Karpas-422 (cell line): ENCODE measurements around the gene GDAP1L1. TPM values are rescaled to one million over a fixed set of nuclear protein-coding genes. Genes with fewer than 3 reads are reported as not detected.
A peak's percentile ranks its signal among the peaks of the same experiment; 100 is the strongest.
"Not testable (repeated sequence)": the region's sequence is repeated elsewhere in the genome, so short reads cannot be mapped to it uniquely, and the experiment has no call there.

Source experiments
- DNase-seq: peaks from one replicate; pipeline ENCODE4 v3.0.0-alpha.2; 2015
- H2AFZ ChIP-seq: fragments of 200-600 bp; sonication (generic); 2 replicates; pipeline ENCODE4 v1.6.1; 2014; ENCODE audit warnings: antibody characterized with exemption, low read length, mixed read lengths
- H3K27ac ChIP-seq: fragments of 200-600 bp; sonication (generic); 2 replicates; pipeline ENCODE4 v1.5.1; 2014; ENCODE audit warnings: mild to moderate bottlenecking, low read length, moderate library complexity
- H3K27me3 ChIP-seq: fragments of 200-600 bp; sonication (generic); 2 replicates; pipeline ENCODE4 v1.6.1; 2014; ENCODE audit warnings: low read length, mixed read lengths
- H3K36me3 ChIP-seq: fragments of 200-600 bp; sonication (generic); 2 replicates; pipeline ENCODE4 v1.6.1; 2014; ENCODE audit warnings: low read length, mixed read lengths; ENCODE audit not compliant: insufficient read depth
- H3K4me1 ChIP-seq: fragments of 200-600 bp; sonication (generic); 2 replicates; pipeline ENCODE4 v1.6.1; 2014; ENCODE audit warnings: mild to moderate bottlenecking, low read length, mixed read lengths
- H3K4me2 ChIP-seq: fragments of 200-600 bp; sonication (generic); 2 replicates; pipeline ENCODE4 v1.6.1; 2014; ENCODE audit warnings: low read length, low read depth, mild to moderate bottlenecking; ENCODE audit not compliant: poor library complexity, severe bottlenecking
- H3K4me3 ChIP-seq: fragments of 200-600 bp; sonication (generic); 2 replicates; pipeline ENCODE4 v1.5.1; 2014; ENCODE audit warnings: mild to moderate bottlenecking, antibody characterized with exemption, low read length, mixed read lengths
- H3K79me2 ChIP-seq: fragments of 200-600 bp; sonication (generic); 2 replicates; pipeline ENCODE4 v1.6.1; 2014; ENCODE audit warnings: mild to moderate bottlenecking, low read length, mixed read lengths
- H3K9ac ChIP-seq: fragments of 200-600 bp; sonication (generic); 2 replicates; pipeline ENCODE4 v1.6.0; 2014; ENCODE audit warnings: low read length
- H3K9me2 ChIP-seq: fragments of 200-600 bp; sonication (generic), shearing (Covaris generic); replicated peaks from 2 replicates; pipeline ENCODE4 v1.6.0; 2014; ENCODE audit warnings: mild to moderate bottlenecking, low read length, moderate library complexity; ENCODE audit not compliant: insufficient read depth
- H3K9me3 ChIP-seq: fragments of 300-700, 200-600 bp; sonication (generic); 2 replicates; pipeline ENCODE4 v1.6.1; 2014; ENCODE audit warnings: low read length, mixed read lengths
- H4K20me1 ChIP-seq: fragments of 200-600 bp; sonication (generic); 2 replicates; pipeline ENCODE4 v1.6.1; 2014; ENCODE audit warnings: mild to moderate bottlenecking, antibody characterized with exemption, low read length, low read depth; ENCODE audit not compliant: insufficient read depth
- total RNA-seq: library from RNA; depleted of rRNA; stranded (reverse); fragments of >200 nt; shearing (Covaris generic); gene quantifications from 2 replicates; pipeline ENCODE4 v1.2.3, GENCODE V29; 2014; ENCODE audit warnings: low replicate concordance

Gene GDAP1L1
- total RNA-seq, 1 experiment from 2014 or later = 0.89 TPM

DNA sequence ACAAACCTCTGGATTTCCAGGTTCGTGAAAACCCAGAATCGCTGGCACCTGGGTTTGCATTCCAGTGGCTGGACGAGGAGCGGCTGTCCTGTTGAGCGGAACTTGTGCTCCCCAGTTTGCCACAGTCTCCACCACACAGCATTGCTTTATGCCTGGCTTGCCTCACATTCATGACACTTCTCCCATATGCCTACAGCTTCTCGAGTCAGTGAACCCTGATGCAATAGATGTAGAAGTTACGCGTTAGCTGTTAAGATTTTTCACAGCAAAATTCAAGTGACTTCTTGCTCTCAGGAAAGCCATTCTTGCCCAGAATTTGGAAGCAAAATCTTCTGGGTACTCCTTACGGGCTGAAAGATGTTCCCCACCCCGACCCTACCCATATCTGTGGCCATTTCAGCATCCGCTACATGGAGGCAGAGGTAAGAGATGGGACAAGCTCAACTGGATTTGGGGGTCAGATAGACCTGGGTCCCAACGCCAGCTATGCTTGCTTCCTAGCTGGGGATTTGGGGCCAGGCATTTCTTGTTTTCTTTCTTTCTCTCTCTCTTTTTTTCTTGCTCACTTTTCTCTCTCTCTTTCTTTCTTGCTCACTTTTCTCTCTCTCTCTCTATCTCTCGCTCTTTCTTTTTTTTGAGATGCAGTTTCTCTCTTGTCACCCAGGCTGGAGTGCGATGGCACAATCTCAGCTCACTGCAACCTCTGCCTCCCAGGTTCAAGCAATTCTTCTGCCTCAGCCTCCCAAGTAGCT, 12.4 kb upstream of the GDAP1L1 start:
- H3K9me3 ChIP-seq = no peaks in the 10 kb centered on the region
- no peak overlapping the region for H2AFZ ChIP-seq

DNA sequence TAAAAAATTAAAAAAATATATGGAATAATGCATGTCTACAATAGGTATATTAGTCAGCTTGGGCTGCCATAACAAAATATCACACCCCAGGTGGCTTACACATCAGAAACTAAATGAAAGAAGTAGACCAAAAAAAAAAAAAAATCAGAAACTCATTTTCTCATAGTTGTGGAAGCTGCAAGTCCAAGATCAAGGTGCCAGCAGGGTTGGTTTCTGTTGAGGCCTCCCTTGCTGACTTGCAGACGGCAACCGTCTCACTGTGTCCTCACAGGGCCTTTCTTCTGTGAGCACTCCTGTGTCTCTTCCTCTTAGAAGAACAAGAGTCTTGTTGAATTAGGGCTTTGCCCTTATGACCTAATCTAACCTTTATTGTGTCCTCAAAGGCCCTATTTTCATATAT, 11.4 kb upstream of the GDAP1L1 start:
- Histone ChIP-seq H3K9ac (no peak overlapping the region), H4K20me1 (no peaks in the 10 kb centered on the region), H3K79me2 (no peaks in the 10 kb centered on the region), H2AFZ (no peak overlapping the region), H3K9me2 (no peaks in the 10 kb centered on the region), H3K4me3 (no peak overlapping the region), H3K9me3 (no peaks in the 10 kb centered on the region), H3K4me2 (no peak overlapping the region), H3K27me3 (no peaks in the 10 kb centered on the region), H3K4me1 (no peaks in the 10 kb centered on the region), H3K36me3 (no peaks in the 10 kb centered on the region), H3K27ac (no peak overlapping the region)
- DNase-seq = no peak

More for the DNA sequence above, 12.4 kb upstream of the GDAP1L1 start:
- no peaks in the 10 kb centered on the region for H3K79me2 ChIP-seq
- no peaks in the 10 kb centered on the region for H3K36me3 ChIP-seq
- no peak overlapping the region for H3K4me3 ChIP-seq
- no peaks in the 10 kb centered on the region for H3K9me2 ChIP-seq
- H3K27ac ChIP-seq = no peak overlapping the region
- no peaks in the 10 kb centered on the region for H3K27me3 ChIP-seq
- no peaks in the 10 kb centered on the region for H3K4me1 ChIP-seq
- DNase-seq = no peak
- H4K20me1 ChIP-seq = no peaks in the 10 kb centered on the region
- H3K9ac ChIP-seq = no peak overlapping the region; the same call in 1 of the 2 replicates
- no peak overlapping the region for H3K4me2 ChIP-seq

DNA sequence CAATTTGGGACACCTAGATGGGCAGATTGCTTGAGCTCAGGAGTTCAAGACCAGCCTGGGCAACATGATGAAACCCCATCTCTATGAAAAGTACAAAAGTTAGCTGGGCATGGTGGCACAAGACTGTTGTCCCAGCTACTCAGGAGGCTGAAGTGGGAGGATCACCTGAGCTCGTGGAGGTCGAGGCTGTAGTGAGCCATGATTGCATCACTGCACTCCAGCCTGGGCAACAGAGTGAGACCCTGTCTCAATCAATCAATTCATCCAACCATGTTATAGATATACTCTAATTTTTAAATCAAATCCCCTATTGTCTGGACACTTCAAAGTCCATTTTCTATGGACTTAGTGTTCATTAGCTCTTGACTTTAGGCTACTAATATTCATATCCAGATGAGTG, 10.3 kb upstream of the GDAP1L1 start:
- not testable (repeated sequence) for H3K27ac ChIP-seq, H3K79me2 ChIP-seq, H3K9ac ChIP-seq

DNA sequence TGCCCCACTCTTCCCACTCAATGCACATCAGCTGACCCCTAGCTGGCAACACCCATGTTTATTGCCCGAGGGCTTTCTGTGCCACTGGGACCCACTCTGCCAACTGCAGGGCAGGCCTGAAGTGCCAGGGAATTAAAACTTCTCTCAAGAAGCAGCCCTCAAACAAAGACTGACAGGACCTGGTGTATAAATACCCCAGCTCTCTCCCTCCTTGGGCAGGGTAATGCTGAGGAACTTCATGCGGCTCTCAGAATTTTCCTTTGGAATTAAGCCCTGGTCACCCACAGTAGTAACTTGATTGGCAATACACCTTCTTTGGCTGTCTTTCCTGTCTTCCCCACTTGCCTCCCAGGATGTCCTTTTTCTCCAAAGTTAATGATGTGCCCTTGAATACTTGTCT, 5.3 kb upstream of the GDAP1L1 start:
- H3K4me3 ChIP-seq = no peak overlapping the region
- H4K20me1 ChIP-seq = no peaks in the 10 kb centered on the region
- H3K9me3 ChIP-seq = no peaks in the 10 kb centered on the region
- no peak for DNase-seq
- H3K27ac ChIP-seq = no peak overlapping the region
- H3K4me1 ChIP-seq = no peaks in the 10 kb centered on the region
- H3K36me3 ChIP-seq = no peaks in the 10 kb centered on the region
- no peak overlapping the region for H2AFZ ChIP-seq
- no peaks in the 10 kb centered on the region for H3K27me3 ChIP-seq
- no peaks in the 10 kb centered on the region for H3K9me2 ChIP-seq
- no peaks in the 10 kb centered on the region for H3K79me2 ChIP-seq
- H3K9ac ChIP-seq = no peak overlapping the region
- H3K4me2 ChIP-seq = no peak overlapping the region

More for the DNA sequence above, 10.3 kb upstream of the GDAP1L1 start:
- not testable (repeated sequence) for H3K9me3 ChIP-seq, H2AFZ ChIP-seq, H3K27me3 ChIP-seq, H3K36me3 ChIP-seq, DNase-seq, H3K4me3 ChIP-seq, H3K9me2 ChIP-seq, H3K4me1 ChIP-seq, H3K4me2 ChIP-seq, H4K20me1 ChIP-seq

DNA sequence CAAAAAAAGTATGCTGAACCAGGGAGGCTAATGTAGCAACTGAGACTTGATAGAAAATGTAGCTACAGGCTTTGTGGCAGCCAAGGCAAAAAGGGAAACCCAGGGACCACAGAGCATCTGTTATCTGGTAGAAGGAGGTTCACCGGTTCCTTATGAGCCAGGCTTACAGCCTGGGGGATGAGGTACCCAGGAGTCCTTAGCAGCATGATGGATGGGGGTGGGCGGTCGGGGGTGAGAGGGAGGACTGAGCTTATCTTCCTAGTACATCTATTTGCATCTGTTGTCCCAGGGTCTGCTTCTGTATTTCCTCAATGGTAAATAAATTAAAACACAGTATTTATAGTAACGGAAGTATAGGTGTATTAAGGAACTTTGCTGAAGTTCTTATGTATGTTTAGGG, 1.1 kb upstream of the GDAP1L1 start:
- no peaks in the 10 kb centered on the region for H3K9me3 ChIP-seq
- H3K4me3 ChIP-seq = no peak overlapping the region

DNA sequence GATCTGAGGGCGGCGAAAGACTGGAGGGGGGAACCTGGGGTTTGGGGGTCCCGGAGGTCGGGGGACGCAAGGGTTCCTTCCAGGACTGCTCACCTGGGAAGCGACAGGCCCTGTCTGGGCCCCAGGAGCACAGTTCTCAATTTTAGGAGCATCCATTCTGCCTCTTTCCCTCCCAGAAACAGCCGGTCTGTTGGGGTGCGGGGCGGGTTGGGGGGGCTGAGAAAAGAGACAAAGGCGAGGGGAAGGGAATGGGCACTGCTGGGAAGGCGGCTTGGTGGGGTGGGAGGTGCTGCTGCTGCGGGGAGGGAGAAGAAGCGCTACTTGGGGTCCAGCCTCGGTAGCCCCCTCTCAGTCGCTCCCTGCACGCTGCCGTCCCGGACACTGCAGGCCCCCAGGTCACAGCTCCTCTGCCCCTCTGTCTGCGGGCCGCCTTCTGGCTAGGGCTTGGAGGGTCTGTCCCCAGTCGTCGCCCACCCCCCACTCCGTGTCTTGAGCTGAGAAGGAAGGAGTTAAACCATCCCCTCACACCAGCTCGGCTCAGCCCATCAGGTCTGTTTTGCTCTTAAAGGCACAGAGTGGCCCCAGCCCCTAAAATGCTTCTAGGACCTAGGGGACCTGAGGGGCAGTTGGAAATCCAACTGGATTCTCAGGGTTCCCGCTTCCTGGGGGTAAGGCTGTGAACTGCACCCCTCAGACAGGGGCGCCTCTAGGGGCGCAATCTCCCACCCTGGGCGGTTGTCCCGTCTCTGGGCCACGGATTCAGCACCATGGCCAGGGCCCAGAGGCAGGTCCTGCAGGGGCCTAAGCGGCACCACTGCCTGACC, 690 bp downstream of the GDAP1L1 start:
- Histone ChIP-seq H2AFZ (no peak overlapping the region), H3K79me2 (no peaks in the 10 kb centered on the region), H3K4me1 (no peaks in the 10 kb centered on the region), H3K4me2 (no peak overlapping the region), H3K27ac (no peak overlapping the region), H3K9me3 (no peaks in the 10 kb centered on the region), H3K36me3 (no peaks in the 10 kb centered on the region), H3K9ac (no peak overlapping the region), H3K27me3 (no peaks in the 10 kb centered on the region), H3K4me3 (no peak overlapping the region), H3K9me2 (no peaks in the 10 kb centered on the region), H4K20me1 (0 out of 2 replicates have a peak, but pooled peaks cover 3% of the 10 kb centered on the region)
- peak; percentile 78 for DNase-seq

More for the DNA sequence above, 1.1 kb upstream of the GDAP1L1 start:
- Histone ChIP-seq H3K4me2 (no peak overlapping the region), H3K4me1 (no peaks in the 10 kb centered on the region), H3K36me3 (no peaks in the 10 kb centered on the region), H3K27me3 (no peaks in the 10 kb centered on the region), H3K27ac (no peak overlapping the region), H4K20me1 (0 out of 2 replicates have a peak, but pooled peaks cover 3% of the 10 kb centered on the region), H3K9ac (no peak overlapping the region), H3K79me2 (no peaks in the 10 kb centered on the region), H3K9me2 (no peaks in the 10 kb centered on the region), H2AFZ (no peak overlapping the region)
- no peak for DNase-seq

DNA sequence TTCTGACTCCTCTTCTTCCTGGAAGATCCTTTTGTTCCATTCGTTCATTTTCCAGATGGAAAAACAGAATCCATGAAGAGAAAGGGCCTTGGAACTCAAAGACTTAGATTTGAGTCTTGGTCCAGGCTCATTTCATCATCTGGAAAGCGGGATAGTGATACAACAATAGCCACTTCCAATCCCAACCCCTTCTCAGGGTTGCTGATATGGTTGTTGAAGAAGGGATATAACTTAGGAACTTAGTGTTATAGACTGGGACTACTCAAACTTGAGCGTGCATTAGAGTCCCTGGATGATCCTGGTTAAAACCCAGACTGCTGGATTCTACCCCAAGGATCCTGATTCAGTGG, 1.3 kb downstream of the GDAP1L1 start:
- Histone ChIP-seq H3K4me3 (no peak overlapping the region), H3K9me2 (no peaks in the 10 kb centered on the region), H3K4me2 (no peak overlapping the region), H2AFZ (no peak overlapping the region), H3K36me3 (no peaks in the 10 kb centered on the region), H3K27ac (no peak overlapping the region), H3K27me3 (no peaks in the 10 kb centered on the region), H3K9me3 (no peaks in the 10 kb centered on the region), H3K4me1 (no peaks in the 10 kb centered on the region), H3K79me2 (no peaks in the 10 kb centered on the region), H3K9ac (no peak overlapping the region), H4K20me1 (0 out of 2 replicates have a peak, but pooled peaks cover 3% of the 10 kb centered on the region)
- DNase-seq = no peak

DNA sequence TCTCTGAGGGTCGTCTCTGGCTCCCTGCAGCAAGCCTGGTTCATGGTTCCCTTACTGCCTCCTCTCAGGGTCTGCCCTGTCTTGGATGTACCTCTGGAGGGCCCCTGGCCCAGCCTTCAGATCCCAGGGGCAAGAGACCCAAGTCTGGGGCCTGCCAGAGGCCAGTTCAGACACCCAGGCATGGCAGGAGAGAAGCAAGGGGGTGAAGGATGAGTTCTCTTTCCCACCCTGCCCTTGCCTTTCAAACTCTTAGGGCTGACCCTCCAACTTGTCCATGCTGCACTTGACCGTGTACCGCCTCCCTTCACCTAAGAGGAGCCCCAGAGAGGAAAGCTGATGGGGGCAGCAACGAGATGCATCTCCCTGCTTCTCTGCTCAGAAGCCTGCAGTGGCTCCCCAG, 4.2 kb downstream of the GDAP1L1 start:
- DNase-seq = no peak
- Histone ChIP-seq H2AFZ (no peak overlapping the region), H3K27ac (no peak overlapping the region), H3K9me2 (no peaks in the 10 kb centered on the region), H3K36me3 (no peaks in the 10 kb centered on the region), H3K4me2 (no peak overlapping the region), H3K9me3 (no peaks in the 10 kb centered on the region), H3K4me1 (no peaks in the 10 kb centered on the region), H3K4me3 (no peak overlapping the region), H3K27me3 (no peaks in the 10 kb centered on the region), H4K20me1 (0 out of 2 replicates have a peak, but pooled peaks cover 8% of the 10 kb centered on the region), H3K9ac (no peak overlapping the region), H3K79me2 (no peaks in the 10 kb centered on the region)
